Measurements from ENCODE around the gene VSIG1. TPM values are rescaled to one million over a fixed set of nuclear protein-coding genes. Genes with fewer than 3 reads are reported as not detected.

VSIG1 gene
- total and polyA plus RNA-seq, 5 experiments from 2014 or later: 8.4 to 39.5 (median 13.1) TPM

DNA sequence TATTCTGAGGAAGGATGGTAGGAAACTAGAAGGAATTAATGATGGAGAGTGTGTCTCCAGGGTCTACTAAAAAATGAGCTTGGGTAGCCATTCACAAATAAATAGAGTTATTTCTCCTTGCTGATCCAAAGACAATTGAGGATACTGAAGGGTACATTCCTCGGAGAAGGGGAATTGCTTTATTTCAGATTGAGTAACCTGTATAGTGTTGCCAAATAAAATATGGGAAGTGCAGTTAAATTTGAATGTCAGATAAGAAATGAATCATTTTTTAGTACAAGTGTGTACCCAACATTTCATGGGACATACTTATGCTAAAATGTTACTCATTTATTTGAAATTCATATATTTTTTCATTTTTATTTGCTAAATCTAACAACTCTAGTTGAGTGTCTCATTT lies 16.0 kb upstream of the VSIG1 start:
- ATAC-seq: no peak
- Mint-ChIP-seq H3K27me3 (no peaks in the 10 kb centered on the region), H3K27ac (peak overlapping the region in 2 of 10 donors; percentile 18 to 38), H3K4me1 (peaks cover 18 to 76% (median 59%) of the 10 kb centered on the region in 4 donors), H3K4me3 (peak overlapping the region in 2 of 10 donors; percentile 36 to 44), H3K9me3 (no peaks in the 10 kb centered on the region), H3K36me3 (peaks cover 0 to 12% (median 0%) of the 10 kb centered on the region in 3 donors)
- POLR2A ChIA-PET: no interaction called here
- DNase-seq: no peak

DNA sequence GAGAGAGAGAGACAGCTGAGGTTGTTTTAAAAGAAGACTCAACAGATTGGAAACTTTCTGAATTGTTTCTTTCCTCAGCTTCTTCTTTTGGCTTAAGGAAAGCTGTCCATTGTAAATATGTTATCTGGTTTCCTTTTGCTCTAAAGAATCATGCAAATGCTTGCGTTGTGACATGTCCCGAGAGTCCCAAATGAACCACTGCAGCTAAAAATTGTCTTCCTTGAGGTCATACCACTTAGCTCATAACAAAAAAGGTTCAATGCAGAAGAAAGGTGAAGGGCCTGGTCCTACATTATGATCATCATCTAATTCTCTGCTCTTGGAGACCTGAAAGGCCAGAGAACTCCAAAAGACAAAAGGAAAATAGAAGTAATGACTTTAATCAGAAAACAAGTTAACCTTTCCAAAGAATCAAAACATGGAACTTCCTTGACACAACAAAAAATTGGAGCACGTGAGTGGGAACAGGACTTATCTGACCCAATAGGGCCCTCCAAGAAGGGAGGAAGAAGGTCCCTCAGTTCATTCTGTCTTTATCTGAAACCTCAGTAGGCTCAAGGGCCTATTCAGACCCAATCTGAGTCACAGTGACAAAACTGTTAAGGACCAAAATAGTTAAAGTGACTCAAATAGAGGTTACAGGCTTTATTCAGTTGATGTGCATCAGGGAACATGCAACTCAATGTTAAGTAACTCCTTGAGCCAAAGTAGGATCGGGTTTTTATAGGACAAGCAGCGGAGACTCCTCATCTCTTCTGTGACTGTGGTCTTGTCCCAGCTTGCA lies 14.7 kb upstream of the VSIG1 start:
- Mint-ChIP-seq H3K27me3 (no peaks in the 10 kb centered on the region), H3K27ac (peak overlapping the region in 3 of 10 donors; percentile 2 to 85 (median 2)), H3K36me3 (peaks cover 0 to 13% (median 0%) of the 10 kb centered on the region in 3 donors), H3K4me3 (peak overlapping the region in 1 of 10 donors; percentile 57), H3K9me3 (no peaks in the 10 kb centered on the region), H3K4me1 (peaks cover 18 to 70% (median 57%) of the 10 kb centered on the region in 4 donors)
- POLR2A ChIA-PET: no interaction called here
- DNase-seq (no peak), ATAC-seq (no peak)

- no peak for ATAC-seq
- POLR2A ChIA-PET: no interaction called here
- H3K27ac Mint-ChIP-seq: peak overlapping the region in 2 of 10 donors; percentile 43 to 71
- H3K4me1 Mint-ChIP-seq: peaks cover 27 to 78% (median 58%) of the 10 kb centered on the region in 4 donors
- no peaks in the 10 kb centered on the region for H3K9me3 Mint-ChIP-seq
- peaks cover 0 to 13% (median 0%) of the 10 kb centered on the region in 3 donors for H3K36me3 Mint-ChIP-seq
- no peaks in the 10 kb centered on the region for H3K27me3 Mint-ChIP-seq
- no peak overlapping the region for H3K4me3 Mint-ChIP-seq
- DNase-seq: no peak
These were observed 11.9 kb upstream of the VSIG1 start for GRCh38 chrX:108032944-108033343.

- ATAC-seq (no peak), DNase-seq (no peak)
- Mint-ChIP-seq H3K9me3 (no peaks in the 10 kb centered on the region), H3K27me3 (peaks cover 0 to 2% (median 0%) of the 10 kb centered on the region in 5 donors), H3K4me1 (peaks cover 27 to 78% (median 54%) of the 10 kb centered on the region in 4 donors), H3K36me3 (peaks cover 0 to 18% (median 0%) of the 10 kb centered on the region in 3 donors), H3K27ac (peak overlapping the region in 2 of 10 donors; percentile 13 to 43), H3K4me3 (no peak overlapping the region)
- POLR2A ChIA-PET: no interaction called here
These were observed 11.0 kb upstream of the VSIG1 start for GRCh38 chrX:108033890-108034289.

DNA sequence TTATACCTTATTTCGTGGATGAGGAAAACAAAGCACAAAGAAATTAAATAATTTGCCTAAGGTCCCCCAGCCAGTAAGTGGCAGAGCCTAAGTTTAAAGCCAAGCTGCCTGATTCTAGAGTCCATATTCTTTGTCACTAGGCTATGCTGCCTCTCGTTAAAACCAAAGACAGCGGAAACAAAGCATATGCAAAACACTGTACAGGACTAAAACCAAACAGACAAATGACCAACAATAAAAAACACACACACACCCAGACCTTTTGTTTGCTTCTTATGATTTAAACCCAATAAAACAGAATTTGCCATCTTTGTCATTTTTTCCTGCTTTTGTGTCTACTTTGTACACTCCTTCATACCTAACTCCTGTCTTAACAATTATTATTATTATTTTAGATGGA lies 10.1 kb upstream of the VSIG1 start:
- peak overlapping the region in 1 of 10 donors; percentile 2 for H3K27ac Mint-ChIP-seq
- DNase-seq (no peak), ATAC-seq (no peak)
- peaks cover 0 to 18% (median 3%) of the 10 kb centered on the region in 3 donors for H3K36me3 Mint-ChIP-seq
- peaks cover 0 to 2% (median 0%) of the 10 kb centered on the region in 5 donors for H3K27me3 Mint-ChIP-seq
- no peaks in the 10 kb centered on the region for H3K9me3 Mint-ChIP-seq
- peaks cover 24 to 74% (median 50%) of the 10 kb centered on the region in 4 donors for H3K4me1 Mint-ChIP-seq
- no peak overlapping the region for H3K4me3 Mint-ChIP-seq
- POLR2A ChIA-PET: no interaction called here

- peaks cover 17 to 61% (median 41%) of the 10 kb centered on the region in 4 donors for H3K4me1 Mint-ChIP-seq
- H3K27ac Mint-ChIP-seq: peak overlapping the region in 1 of 10 donors; percentile 34
- no peak for DNase-seq
- no peaks in the 10 kb centered on the region for H3K9me3 Mint-ChIP-seq
- H3K4me3 Mint-ChIP-seq: no peak overlapping the region
- peaks cover 0 to 2% (median 0%) of the 10 kb centered on the region in 5 donors for H3K27me3 Mint-ChIP-seq
- POLR2A ChIA-PET: no interaction called here
- peaks cover 0 to 14% (median 3%) of the 10 kb centered on the region in 3 donors for H3K36me3 Mint-ChIP-seq
- no peak for ATAC-seq
These were observed 8.4 kb upstream of the VSIG1 start for GRCh38 chrX:108036298-108036973.

DNA sequence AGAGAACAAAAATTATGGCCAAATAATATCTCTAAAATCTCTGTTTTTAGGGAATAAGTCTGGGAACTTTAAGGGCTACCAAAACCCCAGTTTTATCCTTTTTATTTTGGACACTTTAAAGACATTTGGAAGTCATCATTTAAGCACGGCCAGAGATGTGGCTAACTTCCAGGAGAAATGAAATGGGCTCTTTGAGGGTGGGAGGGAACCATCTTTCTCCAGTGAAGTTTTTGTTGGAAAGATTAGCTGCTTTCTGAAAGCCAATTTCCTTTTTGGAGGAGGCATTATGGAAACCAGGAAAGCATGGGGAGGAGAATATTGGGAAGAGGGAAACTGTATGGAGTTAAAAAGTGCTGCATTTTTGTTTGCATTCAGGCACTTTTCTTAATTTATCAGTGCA lies 4.8 kb downstream of the VSIG1 start:
- POLR2A ChIA-PET: no interaction called here
- DNase-seq (no peak), ATAC-seq (no peak)
- Mint-ChIP-seq H3K4me1 (peaks cover 4 to 8% (median 6%) of the 10 kb centered on the region in 4 donors), H3K27ac (no peak overlapping the region), H3K4me3 (no peak overlapping the region), H3K9me3 (no peaks in the 10 kb centered on the region), H3K27me3 (no peaks in the 10 kb centered on the region), H3K36me3 (peaks cover 0 to 2% (median 0%) of the 10 kb centered on the region in 3 donors)

DNA sequence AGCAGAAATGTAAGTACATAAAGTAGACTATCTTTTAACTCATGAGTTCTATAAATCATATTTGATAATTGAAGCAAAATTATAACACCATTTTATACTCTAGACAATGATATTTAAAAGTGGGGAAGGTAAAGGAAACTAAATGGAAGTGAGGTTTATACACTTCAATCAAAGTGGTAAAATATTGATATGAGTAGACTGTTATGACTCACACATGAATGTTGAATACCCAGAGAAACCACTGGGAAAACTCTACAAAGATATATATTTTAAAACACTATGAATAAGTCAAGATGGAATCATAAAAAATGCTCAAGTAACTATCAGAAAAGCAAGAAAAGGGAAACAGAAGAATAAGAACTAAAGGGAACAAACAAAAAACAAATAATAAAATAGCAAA lies 8.4 kb downstream of the VSIG1 start:
- Mint-ChIP-seq H3K4me3 (no peak overlapping the region), H3K4me1 (peaks cover 0 to 8% (median 6%) of the 10 kb centered on the region in 4 donors), H3K9me3 (no peaks in the 10 kb centered on the region), H3K36me3 (peaks cover 0 to 6% (median 2%) of the 10 kb centered on the region in 3 donors), H3K27ac (peak overlapping the region in 1 of 10 donors; percentile 53), H3K27me3 (no peaks in the 10 kb centered on the region)
- DNase-seq (no peak), ATAC-seq (no peak)
- POLR2A ChIA-PET: no interaction called here

DNA sequence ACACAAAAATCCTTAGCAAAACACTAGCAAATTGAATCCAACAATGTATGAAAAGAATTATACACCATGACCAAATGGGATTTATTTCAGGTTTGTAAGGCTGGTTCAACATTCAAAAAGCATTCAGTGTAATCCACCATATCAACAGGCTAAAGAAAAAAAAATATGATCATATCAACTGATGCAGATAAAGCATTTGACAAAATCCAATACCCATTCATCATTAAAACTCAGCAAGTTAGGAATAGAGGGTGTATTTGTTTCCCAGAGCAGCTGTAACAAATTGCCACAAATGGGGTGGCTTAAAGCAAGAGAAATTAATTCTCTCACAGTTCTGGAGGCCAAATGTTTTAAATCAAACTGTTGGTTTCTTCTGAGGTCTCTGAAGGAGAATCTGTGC lies 10.7 kb downstream of the VSIG1 start:
- POLR2A ChIA-PET: no interaction called here
- ATAC-seq (no peak), DNase-seq (no peak)
- Mint-ChIP-seq H3K27ac (peak overlapping the region in 2 of 10 donors; percentile 11 to 71), H3K4me3 (no peak overlapping the region), H3K4me1 (peaks cover 1 to 20% (median 4%) of the 10 kb centered on the region in 4 donors), H3K27me3 (no peaks in the 10 kb centered on the region), H3K36me3 (peaks cover 0 to 27% (median 9%) of the 10 kb centered on the region in 3 donors), H3K9me3 (no peaks in the 10 kb centered on the region)

- Mint-ChIP-seq H3K9me3 (no peaks in the 10 kb centered on the region), H3K27ac (peak overlapping the region in 2 of 10 donors; percentile 21 to 49), H3K4me1 (peaks cover 0 to 17% (median 1%) of the 10 kb centered on the region in 4 donors), H3K4me3 (no peak overlapping the region), H3K27me3 (no peaks in the 10 kb centered on the region), H3K36me3 (peaks cover 0 to 59% (median 9%) of the 10 kb centered on the region in 3 donors)
- no peak for DNase-seq
- ATAC-seq: no peak
- POLR2A ChIA-PET: no interaction called here
These were observed 14.9 kb downstream of the VSIG1 start for GRCh38 chrX:108059801-108060200.

- no peak for ATAC-seq
- H3K27ac Mint-ChIP-seq: peak overlapping the region in 3 of 10 donors; percentile 12 to 54 (median 48)
- no peak overlapping the region for H3K4me3 Mint-ChIP-seq
- H3K36me3 Mint-ChIP-seq: peaks cover 0 to 73% (median 5%) of the 10 kb centered on the region in 3 donors
- peaks cover 0 to 8% (median under 1%) of the 10 kb centered on the region in 4 donors for H3K4me1 Mint-ChIP-seq
- no peak for DNase-seq
- POLR2A ChIA-PET: no interaction called here
- H3K27me3 Mint-ChIP-seq: no peaks in the 10 kb centered on the region
- no peaks in the 10 kb centered on the region for H3K9me3 Mint-ChIP-seq
These were observed 19.1 kb downstream of the VSIG1 start for GRCh38 chrX:108064001-108064400.

DNA sequence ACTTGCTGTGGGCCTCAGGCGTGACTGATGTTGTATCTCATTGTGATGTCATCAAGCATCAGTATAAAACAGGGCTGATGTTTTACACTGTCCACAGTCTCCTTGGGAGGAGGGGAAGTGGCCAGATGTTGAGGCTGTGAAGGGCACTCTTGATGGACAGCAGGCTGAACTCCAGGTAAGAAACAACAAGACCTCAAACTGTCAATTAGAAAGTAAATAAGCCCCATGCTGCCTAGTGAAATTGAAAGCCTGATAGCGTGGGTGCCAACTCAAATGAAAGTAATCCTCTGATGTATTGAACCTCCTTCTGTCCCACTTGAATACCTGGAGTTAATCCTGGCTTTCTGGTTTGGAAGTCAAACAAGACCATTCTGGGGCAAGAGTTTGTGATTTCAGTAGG lies 19.7 kb downstream of the VSIG1 start:
- ATAC-seq (no peak), DNase-seq (no peak)
- peak overlapping the region in 2 of 10 donors; percentile 19 to 54 for H3K27ac Mint-ChIP-seq
- no peaks in the 10 kb centered on the region for H3K27me3 Mint-ChIP-seq
- POLR2A ChIA-PET: no interaction called here
- H3K4me3 Mint-ChIP-seq: no peak overlapping the region
- H3K36me3 Mint-ChIP-seq: peaks cover 0 to 71% (median 3%) of the 10 kb centered on the region in 3 donors
- H3K9me3 Mint-ChIP-seq: no peaks in the 10 kb centered on the region
- peaks cover 0 to 8% (median 2%) of the 10 kb centered on the region in 4 donors for H3K4me1 Mint-ChIP-seq

DNA sequence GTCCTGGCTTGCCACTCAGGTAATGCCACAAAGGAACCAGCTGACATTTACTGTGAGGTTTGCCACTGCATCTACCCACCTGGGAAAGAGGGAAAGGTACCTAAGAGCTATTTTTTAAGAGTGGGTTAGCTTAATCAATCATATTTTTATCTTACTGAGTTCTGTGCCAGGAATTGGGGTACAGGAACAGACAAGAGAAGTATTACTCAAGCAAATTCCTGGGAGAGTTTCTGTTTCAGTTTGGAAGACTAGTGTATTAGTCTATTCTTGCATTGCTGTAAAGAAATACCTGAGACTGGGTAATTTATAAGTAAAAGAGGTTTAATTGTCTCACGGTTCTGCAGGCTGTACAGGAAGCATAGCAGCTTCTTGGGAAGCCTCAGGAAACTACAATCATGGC lies 23.3 kb downstream of the VSIG1 start:
- H3K36me3 Mint-ChIP-seq: peaks cover 0 to 44% (median 0%) of the 10 kb centered on the region in 3 donors

More for the DNA sequence above, 23.3 kb downstream of the VSIG1 start:
- no peaks in the 10 kb centered on the region for H3K27me3 Mint-ChIP-seq
- ATAC-seq (no peak), DNase-seq (no peak)
- H3K4me3 Mint-ChIP-seq: no peak overlapping the region
- POLR2A ChIA-PET: no interaction called here
- H3K9me3 Mint-ChIP-seq: no peaks in the 10 kb centered on the region
- H3K4me1 Mint-ChIP-seq: peaks cover 0 to 10% (median 4%) of the 10 kb centered on the region in 4 donors
- H3K27ac Mint-ChIP-seq: peak overlapping the region in 8 of 10 donors; percentile 21 to 81 (median 62)

Data from naive thymus-derived CD8-positive, alpha-beta T cell (primary cell).